Neutrophil (primary cell): ENCODE data around the gene WDR6.

ENCODE experiments used
- H3K27ac ChIP-seq: fragments of 200-600 bp; sonication (generic); 2 replicates; pipeline ENCODE4 v1.5.1; 2016; ENCODE audit warnings: mild to moderate bottlenecking, moderate library complexity
- H3K27me3 ChIP-seq: fragments of 200-600 bp; sonication (generic); 2 replicates; pipeline ENCODE4 v1.6.0; 2016; ENCODE audit warnings: mild to moderate bottlenecking
- H3K36me3 ChIP-seq: fragments of 200-600 bp; sonication (generic); 2 replicates; pipeline ENCODE4 v1.5.1; 2017
- H3K4me1 ChIP-seq, 2 experiments: fragments of 200-600 bp in 1 of 2; sonication (generic) in 1 of 2; 1 replicate in 1 of 2; 2 replicates in 1 of 2; pipeline versions ENCODE4 v1.5.1 to v1.6.1; 2013 to 2016; ENCODE audit warnings: low read depth in 1 of 2, low read length in 1 of 2, mild to moderate bottlenecking in 1 of 2, moderate library complexity in 1 of 2; ENCODE audit not compliant: control insufficient read depth in 1 of 2, insufficient read depth in 1 of 2
- H3K4me3 ChIP-seq, 2 experiments: fragments of 200-600 bp in 1 of 2; sonication (generic) in 1 of 2; 1 replicate in 1 of 2; 2 replicates in 1 of 2; pipeline ENCODE4 v1.5.1; 2013 to 2016; ENCODE audit warnings: low read depth in 1 of 2, low read length in 1 of 2, mild to moderate bottlenecking in 1 of 2, moderate library complexity in 1 of 2
- H3K9me3 ChIP-seq: fragments of 200-600 bp; sonication (generic); 2 replicates; pipeline ENCODE4 v1.5.1; 2016
- TF ChIP-seq, protein P1 (sequence below): fragments of 200-600 bp; sonication (generic); IDR thresholded peaks from 2 replicates; pipeline ENCODE4 v1.5.1; 2016; ENCODE audit warnings: antibody characterized with exemption

WDR6 gene

DNA sequence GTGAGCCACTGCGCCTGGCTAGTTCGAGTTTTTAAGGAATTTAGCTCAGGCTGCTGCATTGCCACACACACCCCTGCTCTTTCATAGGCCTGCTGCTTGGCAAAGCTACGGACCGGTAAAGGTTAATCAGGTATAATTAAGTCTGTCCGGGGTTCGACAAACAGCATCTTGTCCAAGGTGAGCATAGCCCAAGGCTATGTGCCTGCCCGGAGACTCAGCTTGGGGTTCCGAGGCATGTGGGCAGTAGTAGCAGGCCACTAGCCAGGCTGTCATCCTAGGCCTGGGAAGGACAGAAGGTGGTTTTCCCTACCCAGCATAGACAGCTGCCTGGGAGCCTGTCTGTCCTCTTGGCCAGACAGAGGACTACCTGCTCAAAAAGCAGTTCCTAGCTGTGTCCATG is 10.6 kb upstream of the WDR6 start:
- Histone ChIP-seq H3K9me3 (no peaks in the 10 kb centered on the region), H3K4me3 (no peak overlapping the region), H3K4me1 (peaks cover under 1% of the 10 kb centered on the region in 2 experiments), H3K27me3 (no peaks in the 10 kb centered on the region), H3K27ac (no peak overlapping the region), H3K36me3 (no peaks in the 10 kb centered on the region)
- TF ChIP-seq, protein P1, sequence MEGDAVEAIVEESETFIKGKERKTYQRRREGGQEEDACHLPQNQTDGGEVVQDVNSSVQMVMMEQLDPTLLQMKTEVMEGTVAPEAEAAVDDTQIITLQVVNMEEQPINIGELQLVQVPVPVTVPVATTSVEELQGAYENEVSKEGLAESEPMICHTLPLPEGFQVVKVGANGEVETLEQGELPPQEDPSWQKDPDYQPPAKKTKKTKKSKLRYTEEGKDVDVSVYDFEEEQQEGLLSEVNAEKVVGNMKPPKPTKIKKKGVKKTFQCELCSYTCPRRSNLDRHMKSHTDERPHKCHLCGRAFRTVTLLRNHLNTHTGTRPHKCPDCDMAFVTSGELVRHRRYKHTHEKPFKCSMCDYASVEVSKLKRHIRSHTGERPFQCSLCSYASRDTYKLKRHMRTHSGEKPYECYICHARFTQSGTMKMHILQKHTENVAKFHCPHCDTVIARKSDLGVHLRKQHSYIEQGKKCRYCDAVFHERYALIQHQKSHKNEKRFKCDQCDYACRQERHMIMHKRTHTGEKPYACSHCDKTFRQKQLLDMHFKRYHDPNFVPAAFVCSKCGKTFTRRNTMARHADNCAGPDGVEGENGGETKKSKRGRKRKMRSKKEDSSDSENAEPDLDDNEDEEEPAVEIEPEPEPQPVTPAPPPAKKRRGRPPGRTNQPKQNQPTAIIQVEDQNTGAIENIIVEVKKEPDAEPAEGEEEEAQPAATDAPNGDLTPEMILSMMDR, result no peak

DNA sequence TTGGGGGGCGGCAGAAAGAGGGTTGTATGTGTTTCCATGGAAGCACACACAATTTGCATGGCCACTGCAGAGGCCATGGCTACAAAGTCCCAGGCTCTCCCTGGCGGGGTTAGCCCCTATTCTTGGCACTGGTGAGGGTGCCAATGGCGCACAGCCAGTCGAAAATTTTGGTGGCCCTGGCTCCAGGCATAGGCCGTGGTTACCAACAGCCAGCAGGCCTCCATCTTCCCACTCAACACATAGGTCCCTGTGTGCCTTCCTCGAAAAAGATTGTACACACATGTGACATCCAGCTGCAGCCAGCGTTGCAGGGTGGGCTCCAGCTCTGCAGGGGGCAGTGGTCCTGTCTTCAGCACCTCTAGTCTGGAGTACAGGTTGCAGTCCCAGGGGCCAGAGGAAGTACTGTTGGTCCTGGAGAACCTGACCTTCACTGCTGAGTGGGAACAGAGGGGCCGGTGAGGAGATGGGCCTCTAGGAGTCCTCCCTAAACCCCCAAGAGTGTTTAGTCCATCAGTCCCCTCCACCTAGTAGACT is 10.0 kb upstream of the WDR6 start:
- no peak overlapping the region for H3K4me3 ChIP-seq
- no peaks in the 10 kb centered on the region for H3K4me1 ChIP-seq
- H3K9me3 ChIP-seq, result no peaks in the 10 kb centered on the region
- no peaks in the 10 kb centered on the region for H3K27me3 ChIP-seq
- TF ChIP-seq, protein P1, result no peak
- H3K27ac ChIP-seq, result no peak overlapping the region
- no peaks in the 10 kb centered on the region for H3K36me3 ChIP-seq

DNA sequence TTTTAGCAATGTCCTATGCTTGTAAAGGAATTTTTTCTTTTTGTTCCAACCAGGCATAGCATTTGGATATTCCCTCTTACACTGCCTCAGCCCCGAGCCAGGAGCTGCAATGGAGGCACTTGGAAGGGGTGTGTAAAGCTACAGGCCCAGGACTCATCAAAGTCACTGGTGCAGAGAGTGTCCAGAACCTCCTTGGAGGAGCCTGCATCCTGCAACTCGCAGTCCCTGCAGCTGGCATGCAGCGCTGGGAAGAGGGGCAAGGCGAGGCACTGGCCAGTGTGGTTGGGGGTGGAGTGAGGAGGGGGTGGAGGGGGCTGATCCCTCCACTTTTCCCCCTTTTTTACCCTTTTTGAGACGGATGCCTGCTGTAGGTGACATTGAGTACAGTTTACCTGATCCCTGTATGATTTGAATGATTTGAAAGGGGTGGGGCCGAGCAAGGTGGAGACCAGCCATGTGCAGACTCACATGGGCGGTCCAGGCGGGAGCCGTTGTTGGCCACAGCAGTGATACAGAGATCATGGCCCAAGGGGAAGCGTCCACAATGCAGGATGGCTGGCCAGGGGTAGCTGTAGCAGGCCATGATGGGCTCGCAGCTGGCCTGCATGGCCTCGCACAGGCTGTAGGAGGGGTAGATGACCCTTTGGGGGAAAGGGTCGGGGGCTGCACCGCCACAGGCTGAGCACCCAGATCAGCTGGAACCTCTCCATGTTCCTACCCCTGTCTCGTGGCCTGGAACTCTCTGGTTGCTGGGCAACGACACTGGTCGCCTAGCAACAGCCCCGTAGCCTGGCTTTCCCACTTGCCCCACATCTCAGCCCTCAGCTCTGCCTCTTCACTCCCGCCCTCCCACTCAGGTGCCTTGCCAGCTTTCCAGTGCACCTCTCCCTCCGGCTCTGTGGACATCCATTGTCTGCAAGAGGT is 9.2 kb upstream of the WDR6 start:
- Histone ChIP-seq H3K4me1 (no peaks in the 10 kb centered on the region), H3K4me3 (no peak overlapping the region), H3K27ac (no peak overlapping the region), H3K27me3 (no peaks in the 10 kb centered on the region), H3K36me3 (no peaks in the 10 kb centered on the region), H3K9me3 (no peaks in the 10 kb centered on the region)
- TF ChIP-seq, protein P1, result no peak

DNA sequence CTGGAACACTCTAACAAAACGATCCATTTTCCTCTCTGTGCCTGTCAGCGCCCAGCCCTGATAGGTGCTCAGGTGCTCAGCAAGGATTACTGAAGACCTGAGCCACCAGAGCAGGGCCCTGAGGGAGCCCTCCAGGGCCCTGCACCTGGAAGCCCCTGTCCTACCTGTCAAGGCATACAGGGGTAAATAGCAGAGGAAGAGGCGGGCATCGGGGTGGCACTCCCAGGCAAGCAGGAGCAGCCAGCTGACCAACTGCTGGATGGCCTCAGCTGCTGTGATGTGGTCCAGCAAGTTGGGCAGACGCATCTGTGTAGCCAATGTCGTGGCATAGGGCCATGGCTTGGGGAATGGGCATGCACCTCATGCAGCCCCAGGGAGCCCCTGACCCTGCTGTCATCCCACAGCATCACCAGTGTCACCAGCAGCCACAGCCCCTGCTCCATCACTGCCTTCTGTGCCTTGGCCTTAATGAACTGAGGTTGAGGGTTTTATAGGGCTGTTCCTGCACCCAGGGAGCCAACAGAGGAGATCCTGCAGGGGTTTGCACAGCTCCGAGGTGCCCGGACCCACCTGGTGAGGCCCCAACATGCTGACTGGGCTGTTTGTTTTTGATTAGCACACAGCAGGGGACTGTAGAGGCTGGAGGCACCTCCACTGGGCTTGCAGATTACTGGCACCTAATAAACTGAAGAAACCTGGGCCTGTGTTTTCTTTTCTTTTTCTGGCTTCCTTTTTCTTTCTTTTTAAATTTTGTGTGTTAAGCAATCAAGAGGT is 7.9 kb upstream of the WDR6 start:
- Histone ChIP-seq H3K4me3 (no peak overlapping the region), H3K27ac (no peak overlapping the region), H3K36me3 (no peaks in the 10 kb centered on the region), H3K27me3 (no peaks in the 10 kb centered on the region), H3K9me3 (no peaks in the 10 kb centered on the region), H3K4me1 (no peaks in the 10 kb centered on the region)
- TF ChIP-seq, protein P1, result no peak

DNA sequence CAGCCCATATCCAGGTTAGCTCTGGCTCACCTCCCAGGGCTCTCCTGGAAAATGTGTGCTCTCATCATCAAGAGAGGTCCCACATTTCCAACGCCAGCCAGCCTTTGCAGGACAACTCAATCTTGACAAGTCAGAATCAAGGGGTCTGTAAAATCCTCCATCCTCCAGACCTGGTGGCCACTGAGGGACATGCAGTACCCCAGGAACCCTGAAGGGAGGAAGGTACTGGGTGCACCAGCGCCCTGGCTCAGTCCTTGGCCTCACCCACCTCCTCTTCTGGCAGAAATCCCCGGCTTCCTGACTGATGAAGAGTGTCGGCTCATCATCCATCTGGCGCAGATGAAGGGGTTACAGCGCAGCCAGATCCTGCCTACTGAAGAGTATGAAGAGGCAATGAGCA is 6.0 kb upstream of the WDR6 start:
- Histone ChIP-seq H3K4me3 (no peak overlapping the region), H3K36me3 (no peaks in the 10 kb centered on the region), H3K27me3 (no peaks in the 10 kb centered on the region), H3K4me1 (peaks cover under 1 to 2% of the 10 kb centered on the region in 2 experiments), H3K27ac (no peak overlapping the region), H3K9me3 (no peaks in the 10 kb centered on the region)
- TF ChIP-seq, protein P1, result no peak
